Karpas-422 (cell line): ENCODE results near the gene TMEM186. TPM values are rescaled to one million over a fixed set of nuclear protein-coding genes. Genes with fewer than 3 reads are reported as not detected.
"Not testable (repeated sequence)": the region's sequence is repeated elsewhere in the genome, so short reads cannot be mapped to it uniquely, and the experiment has no call there.

Experiments used
- DNase-seq: peaks from one replicate; pipeline ENCODE4 v3.0.0-alpha.2; 2015
- H2AFZ ChIP-seq: fragments of 200-600 bp; sonication (generic); 2 replicates; pipeline ENCODE4 v1.6.1; 2014; ENCODE audit warnings: antibody characterized with exemption, low read length, mixed read lengths
- H3K27ac ChIP-seq: fragments of 200-600 bp; sonication (generic); 2 replicates; pipeline ENCODE4 v1.5.1; 2014; ENCODE audit warnings: mild to moderate bottlenecking, low read length, moderate library complexity
- H3K27me3 ChIP-seq: fragments of 200-600 bp; sonication (generic); 2 replicates; pipeline ENCODE4 v1.6.1; 2014; ENCODE audit warnings: low read length, mixed read lengths
- H3K36me3 ChIP-seq: fragments of 200-600 bp; sonication (generic); 2 replicates; pipeline ENCODE4 v1.6.1; 2014; ENCODE audit warnings: low read length, mixed read lengths; ENCODE audit not compliant: insufficient read depth
- H3K4me1 ChIP-seq: fragments of 200-600 bp; sonication (generic); 2 replicates; pipeline ENCODE4 v1.6.1; 2014; ENCODE audit warnings: mild to moderate bottlenecking, low read length, mixed read lengths
- H3K4me2 ChIP-seq: fragments of 200-600 bp; sonication (generic); 2 replicates; pipeline ENCODE4 v1.6.1; 2014; ENCODE audit warnings: low read length, low read depth, mild to moderate bottlenecking; ENCODE audit not compliant: poor library complexity, severe bottlenecking
- H3K4me3 ChIP-seq: fragments of 200-600 bp; sonication (generic); 2 replicates; pipeline ENCODE4 v1.5.1; 2014; ENCODE audit warnings: mild to moderate bottlenecking, antibody characterized with exemption, low read length, mixed read lengths
- H3K79me2 ChIP-seq: fragments of 200-600 bp; sonication (generic); 2 replicates; pipeline ENCODE4 v1.6.1; 2014; ENCODE audit warnings: mild to moderate bottlenecking, low read length, mixed read lengths
- H3K9ac ChIP-seq: fragments of 200-600 bp; sonication (generic); 2 replicates; pipeline ENCODE4 v1.6.0; 2014; ENCODE audit warnings: low read length
- H3K9me2 ChIP-seq: fragments of 200-600 bp; sonication (generic), shearing (Covaris generic); replicated peaks from 2 replicates; pipeline ENCODE4 v1.6.0; 2014; ENCODE audit warnings: mild to moderate bottlenecking, low read length, moderate library complexity; ENCODE audit not compliant: insufficient read depth
- H3K9me3 ChIP-seq: fragments of 300-700, 200-600 bp; sonication (generic); 2 replicates; pipeline ENCODE4 v1.6.1; 2014; ENCODE audit warnings: low read length, mixed read lengths
- H4K20me1 ChIP-seq: fragments of 200-600 bp; sonication (generic); 2 replicates; pipeline ENCODE4 v1.6.1; 2014; ENCODE audit warnings: mild to moderate bottlenecking, antibody characterized with exemption, low read length, low read depth; ENCODE audit not compliant: insufficient read depth
- total RNA-seq: library from RNA; depleted of rRNA; stranded (reverse); fragments of >200 nt; shearing (Covaris generic); gene quantifications from 2 replicates; pipeline ENCODE4 v1.2.3, GENCODE V29; 2014; ENCODE audit warnings: low replicate concordance

TMEM186 gene
- total RNA-seq, 1 experiment from 2014 or later = 4.9 TPM

GRCh38 chr16:8806272-8806983 lies 9.0 kb upstream of the TMEM186 start:
- H2AFZ ChIP-seq = no peak overlapping the region
- no peak overlapping the region for H3K27ac ChIP-seq
- no peak overlapping the region for H3K4me2 ChIP-seq
- no peak for DNase-seq
- H3K27me3 ChIP-seq = no peaks in the 10 kb centered on the region
- H3K79me2 ChIP-seq = peaks cover 40% of the 10 kb centered on the region
- H3K9ac ChIP-seq = no peak overlapping the region
- H3K4me3 ChIP-seq = no peak overlapping the region
- H3K9me2 ChIP-seq = no peaks in the 10 kb centered on the region
- peaks cover 49% of the 10 kb centered on the region for H3K36me3 ChIP-seq
- no peaks in the 10 kb centered on the region for H3K4me1 ChIP-seq
- no peaks in the 10 kb centered on the region for H4K20me1 ChIP-seq
- H3K9me3 ChIP-seq = no peaks in the 10 kb centered on the region

DNA sequence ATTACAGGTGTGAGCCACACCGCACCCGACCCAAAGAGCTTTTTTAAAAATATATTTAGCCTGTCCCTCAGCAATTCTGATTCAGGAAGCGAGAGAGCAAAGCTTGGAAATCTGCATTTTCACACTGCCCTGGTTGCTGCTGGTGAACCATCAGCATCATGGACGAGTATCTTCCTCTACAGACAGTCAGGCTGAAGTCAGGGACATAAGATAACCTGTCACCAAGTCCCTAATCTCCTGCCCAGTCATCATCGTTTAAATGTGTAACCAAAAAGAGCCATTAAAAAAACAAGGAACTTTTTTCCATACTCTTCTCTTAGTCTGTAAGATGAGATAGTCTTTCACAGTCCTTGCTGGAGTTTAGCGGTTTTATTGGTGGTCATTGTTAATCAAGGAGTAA lies 6.9 kb upstream of the TMEM186 start:
- peaks cover 44% of the 10 kb centered on the region for H3K36me3 ChIP-seq
- peaks cover 4% of the 10 kb centered on the region for H3K4me1 ChIP-seq
- H3K27ac ChIP-seq = no peak overlapping the region
- no peak overlapping the region for H3K9ac ChIP-seq
- H3K9me3 ChIP-seq = no peaks in the 10 kb centered on the region
- DNase-seq = no peak
- no peaks in the 10 kb centered on the region for H3K27me3 ChIP-seq
- H3K4me2 ChIP-seq = no peak overlapping the region
- H3K79me2 ChIP-seq = peaks cover 61% of the 10 kb centered on the region
- peaks cover 3% of the 10 kb centered on the region; the same call in 1 of the 2 replicates for H4K20me1 ChIP-seq
- H3K4me3 ChIP-seq = no peak overlapping the region
- no peak overlapping the region for H2AFZ ChIP-seq
- no peaks in the 10 kb centered on the region for H3K9me2 ChIP-seq

- not testable (repeated sequence) for H3K27me3 ChIP-seq, H3K9ac ChIP-seq, H3K27ac ChIP-seq, H4K20me1 ChIP-seq, H3K4me3 ChIP-seq, H3K9me3 ChIP-seq, H3K4me1 ChIP-seq, H3K9me2 ChIP-seq, DNase-seq, H3K4me2 ChIP-seq, H2AFZ ChIP-seq
- peaks cover 63% of the 10 kb centered on the region for H3K79me2 ChIP-seq
- peaks cover 38% of the 10 kb centered on the region for H3K36me3 ChIP-seq
These were observed 6.3 kb upstream of the TMEM186 start for GRCh38 chr16:8803733-8804132.

DNA sequence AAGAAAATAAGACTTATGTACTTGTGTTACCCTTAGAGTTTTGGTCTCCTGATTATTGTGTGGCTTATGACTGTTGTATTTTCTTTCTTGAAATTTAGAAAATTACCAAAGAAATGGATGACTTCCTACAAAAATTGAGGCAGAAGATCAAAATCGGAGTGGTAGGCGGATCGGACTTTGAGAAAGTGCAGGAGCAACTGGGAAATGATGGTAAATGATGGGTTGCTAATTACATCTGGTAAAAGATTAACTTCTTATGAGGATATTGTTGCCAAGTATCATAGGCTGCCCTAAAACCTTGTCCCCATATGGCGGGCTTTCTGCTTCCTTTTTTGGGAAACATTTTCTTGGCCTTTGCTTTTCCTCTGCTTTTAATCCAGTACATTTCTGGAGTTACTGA lies 4.3 kb upstream of the TMEM186 start:
- no peak overlapping the region for H3K4me2 ChIP-seq
- H3K9ac ChIP-seq = no peak overlapping the region
- no peak overlapping the region for H2AFZ ChIP-seq
- peaks cover 26% of the 10 kb centered on the region for H3K36me3 ChIP-seq
- H3K27ac ChIP-seq = no peak overlapping the region
- H3K4me3 ChIP-seq = no peak overlapping the region
- peaks cover 80% of the 10 kb centered on the region for H3K79me2 ChIP-seq
- H3K9me3 ChIP-seq = no peaks in the 10 kb centered on the region
- no peaks in the 10 kb centered on the region for H3K9me2 ChIP-seq
- H4K20me1 ChIP-seq = peaks cover 9% of the 10 kb centered on the region
- peaks cover 14% of the 10 kb centered on the region for H3K4me1 ChIP-seq
- no peak for DNase-seq
- no peaks in the 10 kb centered on the region for H3K27me3 ChIP-seq

DNA sequence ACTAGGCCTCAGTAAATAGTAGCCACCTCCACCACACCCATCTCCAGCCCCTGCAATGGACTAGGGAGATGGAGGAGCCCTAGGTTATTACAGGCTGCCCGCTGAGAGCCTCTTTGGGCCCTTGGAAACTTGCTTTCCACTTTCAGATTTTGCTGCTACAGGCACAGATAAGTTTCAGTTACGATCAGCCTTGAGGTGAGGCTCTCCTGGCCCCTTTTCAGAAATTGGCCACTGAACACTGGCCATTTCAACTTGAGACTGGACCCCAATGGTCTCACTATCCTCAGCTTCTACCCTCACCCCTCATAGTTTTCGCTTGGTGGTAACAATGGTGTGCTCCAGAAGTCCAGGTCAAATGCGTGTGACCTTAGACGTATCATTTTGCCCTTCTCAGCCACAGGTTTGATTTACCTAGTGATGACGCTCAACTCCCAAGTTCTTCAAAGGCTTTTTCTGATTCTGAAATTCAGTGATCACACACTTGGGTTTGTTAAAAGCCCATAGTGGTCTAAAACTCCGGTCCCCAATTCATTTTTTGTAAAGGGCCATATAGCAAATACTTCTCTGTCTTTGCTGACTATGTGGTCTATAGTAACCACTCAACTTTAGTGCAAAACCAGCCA lies 1.2 kb upstream of the TMEM186 start:
- Histone ChIP-seq H3K36me3 (peaks cover 11% of the 10 kb centered on the region; the same call in 1 of the 2 replicates), H3K27me3 (no peaks in the 10 kb centered on the region), H3K9me2 (no peaks in the 10 kb centered on the region), H4K20me1 (peaks cover 9% of the 10 kb centered on the region), H3K9me3 (no peaks in the 10 kb centered on the region), H3K27ac (peak overlapping the region; percentile 41; the same call in 1 of the 2 replicates), H3K79me2 (peaks cover 68% of the 10 kb centered on the region), H3K4me3 (peak overlapping the region; percentile 74), H3K4me1 (peaks cover 24% of the 10 kb centered on the region), H2AFZ (no peak overlapping the region), H3K9ac (peak overlapping the region; percentile 91), H3K4me2 (peak overlapping the region; percentile 87)
- DNase-seq = no peak

DNA sequence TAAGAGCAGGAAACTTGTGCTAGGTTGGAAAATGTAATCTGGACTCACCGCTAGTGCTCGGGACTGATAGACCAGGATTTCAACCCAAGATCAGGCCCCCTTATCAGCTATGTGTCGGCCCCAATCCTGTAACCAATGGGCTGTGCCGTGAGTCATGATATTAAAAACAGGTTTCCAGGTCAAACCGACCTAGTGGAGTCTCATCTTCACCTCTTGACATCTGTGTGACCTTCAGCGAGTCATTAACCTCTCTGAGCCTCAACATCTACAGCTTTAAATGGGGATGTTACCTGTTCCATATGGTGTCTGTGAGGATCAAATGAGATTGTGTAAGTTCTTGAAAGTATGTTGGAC lies 712 bp upstream of the TMEM186 start:
- Histone ChIP-seq H3K27me3 (no peaks in the 10 kb centered on the region), H3K79me2 (peaks cover 65% of the 10 kb centered on the region), H3K9me2 (no peaks in the 10 kb centered on the region), H2AFZ (no peak overlapping the region), H3K4me1 (peaks cover 24% of the 10 kb centered on the region), H4K20me1 (peaks cover 9% of the 10 kb centered on the region), H3K27ac (peak overlapping the region; percentile 41; the same call in 1 of the 2 replicates), H3K9ac (peak overlapping the region; percentile 91), H3K4me2 (peak overlapping the region; percentile 87), H3K36me3 (peaks cover 9% of the 10 kb centered on the region; the same call in 1 of the 2 replicates), H3K4me3 (peak overlapping the region; percentile 74), H3K9me3 (no peaks in the 10 kb centered on the region)
- peak; percentile 76 for DNase-seq

DNA sequence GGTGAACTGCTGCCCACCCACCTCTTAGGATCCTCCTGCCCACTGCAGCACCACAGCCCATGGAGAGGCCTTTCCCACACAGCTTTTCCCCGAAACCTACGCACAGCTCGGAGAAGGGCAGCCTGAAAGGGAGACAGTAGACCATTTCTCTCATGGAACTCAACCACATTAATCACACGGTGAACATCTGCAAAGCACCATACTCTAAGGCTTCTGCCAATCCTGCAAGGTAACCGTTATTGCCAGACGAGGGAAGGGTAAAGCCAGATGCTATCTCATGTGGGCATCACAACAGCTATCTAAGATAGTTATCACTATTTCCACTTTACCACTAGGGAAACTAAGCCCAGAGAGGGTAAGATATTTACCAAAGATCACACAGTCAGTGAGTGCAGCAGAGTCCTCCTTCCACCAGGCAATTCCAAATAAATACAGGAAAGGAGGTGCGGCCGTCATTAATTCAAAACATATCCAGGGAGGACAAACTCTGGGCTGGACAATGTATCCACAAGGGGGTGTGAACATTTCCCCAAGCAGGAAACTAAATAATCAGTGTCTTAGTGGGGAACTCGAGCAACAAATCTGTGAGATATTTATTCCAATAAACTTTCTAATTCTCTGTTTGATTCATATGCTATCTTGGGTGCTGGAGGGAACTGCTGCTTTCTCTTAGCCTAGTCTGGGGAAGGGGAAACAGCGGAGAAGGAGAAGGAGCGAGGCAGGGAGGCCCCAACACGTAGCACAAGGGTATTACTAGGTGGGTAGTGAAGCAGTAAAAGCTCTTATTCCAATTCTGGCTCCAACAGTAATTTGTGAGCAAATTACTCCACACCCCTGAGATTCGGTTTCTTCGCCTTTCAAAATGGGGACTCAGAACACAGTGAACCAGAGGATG lies 723 bp downstream of the TMEM186 start:
- peaks cover 4% of the 10 kb centered on the region; the same call in 1 of the 2 replicates for H3K36me3 ChIP-seq
- no peak for DNase-seq
- H2AFZ ChIP-seq = peak overlapping the region; percentile 53; the same call in 1 of the 2 replicates
- no peaks in the 10 kb centered on the region for H3K27me3 ChIP-seq
- H4K20me1 ChIP-seq = peaks cover 9% of the 10 kb centered on the region
- H3K4me3 ChIP-seq = peak overlapping the region; percentile 74
- H3K9me3 ChIP-seq = no peaks in the 10 kb centered on the region
- H3K4me1 ChIP-seq = peaks cover 24% of the 10 kb centered on the region
- H3K27ac ChIP-seq = no peak overlapping the region; the same call in 1 of the 2 replicates
- H3K4me2 ChIP-seq = peak overlapping the region; percentile 87
- peaks cover 53% of the 10 kb centered on the region for H3K79me2 ChIP-seq
- H3K9me2 ChIP-seq = no peaks in the 10 kb centered on the region
- peak overlapping the region; percentile 91 for H3K9ac ChIP-seq

DNA sequence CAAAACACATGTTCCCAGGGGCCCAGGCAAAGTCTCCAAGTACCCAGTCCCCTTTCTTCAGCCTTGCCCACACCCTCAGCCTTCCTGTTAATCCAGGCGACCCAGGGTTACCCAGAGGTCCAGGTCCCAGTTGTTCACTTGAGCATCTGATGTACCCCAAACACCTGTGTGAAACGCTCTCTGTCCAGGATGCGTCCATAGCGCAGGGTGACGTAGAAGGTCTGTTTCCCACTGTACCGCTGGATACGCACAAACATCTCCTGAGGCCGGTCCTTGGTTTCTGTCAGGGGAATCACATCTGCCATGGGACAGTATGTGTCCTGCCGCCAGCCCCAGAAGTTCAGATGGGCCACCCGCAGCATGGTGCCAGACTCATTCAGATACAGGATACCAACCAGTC lies 1.6 kb downstream of the TMEM186 start:
- Histone ChIP-seq H3K4me1 (peaks cover 24% of the 10 kb centered on the region), H3K79me2 (peaks cover 45% of the 10 kb centered on the region), H3K9me3 (no peaks in the 10 kb centered on the region), H3K4me2 (peak overlapping the region; percentile 87), H3K9ac (0 out of 2 replicates have a peak overlapping the region, but pooled peaks have one; percentile 4), H2AFZ (no peak overlapping the region), H4K20me1 (peaks cover 9% of the 10 kb centered on the region), H3K9me2 (no peaks in the 10 kb centered on the region), H3K27ac (no peak overlapping the region), H3K27me3 (no peaks in the 10 kb centered on the region), H3K36me3 (peaks cover under 1% of the 10 kb centered on the region; the same call in 1 of the 2 replicates), H3K4me3 (no peak overlapping the region)
- DNase-seq = no peak
